Adrenal gland (tissue), 12 donors: Measurements from ENCODE around the gene DCPS. TPM values are rescaled to one million over a fixed set of nuclear protein-coding genes. Genes with fewer than 3 reads are reported as not detected.

Experiments used
- DNase-seq, 7 donors: peaks; one replicate each; pipeline ENCODE4 v3.0.0-alpha.2; 2019 to 2020
- H3K27ac ChIP-seq, 5 donors: fragments of 200-600 bp; sonication (generic) in 4 of 5; 1 replicate in 3 of 5; 2 replicates in 2 of 5; pipeline versions ENCODE4 v1.5.1 to v1.8.0; 2016 to 2020; ENCODE audit warnings: mild to moderate bottlenecking in 1 of 5
- H3K27me3 ChIP-seq: fragments of 200-600 bp; 2 replicates; pipeline ENCODE4 v1.8.0; 2021
- H3K36me3 ChIP-seq, 2 donors: fragments of 200-600 bp; replicated peaks in 1 of 2; 1 replicate in 1 of 2; 2 replicates in 1 of 2; pipeline versions ENCODE4 v1.5.1 to v1.8.0; 2018 to 2022
- H3K4me1 ChIP-seq, 2 donors: fragments of 200-600 bp; replicated peaks in 1 of 2; 1 replicate in 1 of 2; 2 replicates in 1 of 2; pipeline versions ENCODE4 v1.5.1 to v1.8.0; 2018 to 2021
- H3K4me3 ChIP-seq, 4 donors: fragments of 200-600 bp; sonication (generic) in 3 of 4; one replicate each; pipeline ENCODE4 v1.5.1; 2016 to 2018
- H3K9me3 ChIP-seq, 3 donors: fragments of 200-600 bp; sonication (generic) in 1 of 3; replicated peaks in 1 of 3; 1 replicate in 2 of 3; 2 replicates in 1 of 3; pipeline versions ENCODE4 v1.5.1 to v1.8.0; 2016 to 2021
- POLR2A ChIP-seq, 2 donors: fragments of 450-650 bp; IDR thresholded peaks; one replicate each; pipeline ENCODE4 v1.6.1; 2017; ENCODE audit warnings: antibody characterized with exemption in 2 of 2, mild to moderate bottlenecking in 2 of 2, moderate library complexity in 1 of 2
- WGBS, 4 donors: extraction: QIAGEN DNeasy Blood & Tissue Kit in 2 of 4; methylation state at CpG; one replicate each; pipeline versions ENCODE4 v1.1.5 to v1.1.7; 2013 to 2017; 5-methylcytosine and 5-hydroxymethylcytosine counted together
- intact Hi-C, 2 donors: fragments of 100-400 bp; cut with DNase I; formaldehyde crosslinking; loops; one replicate each; pipeline versions ENCODE4 v1.14.1 to v1.15.0; 2022 to 2023
- polyA plus RNA-seq, 3 donors: library from polyadenylated mRNA; stranded (reverse); fragments of 200-250 nt in 2 of 3; fragments of 350-450 nt in 1 of 3; fragmentation: Illumina TruSeq in 1 of 3; extraction: RNeasy Lipid Tissue Mini Kit (QIAGEN cat#74804) in 1 of 3; gene quantifications; one replicate each; pipeline ENCODE4 v1.2.3, GENCODE V29; 2013 to 2014
- total RNA-seq, 9 donors: library from RNA; depleted of rRNA in 4 of 9; stranded (reverse); fragments of >200 nt in 4 of 9; fragments of 120-200 nt in 1 of 9; fragmentation: NEBNext Ultra II Directional in 1 of 9; extraction: Animal tissue kit (Norgen Biotek cat#: 25700) in 1 of 9; gene quantifications; one replicate each; pipeline versions ENCODE4 v1.1.0 to v1.2.4, GENCODE V29; 2013 to 2023
- TF ChIP-seq, protein P1 (sequence below), 6 experiments: fragments of 450-650 bp in 4 of 6; fragments of 200-600 bp in 2 of 6; sonication (generic) in 1 of 6; IDR thresholded peaks; 1 replicate in 5 of 6; 2 replicates in 1 of 6; pipeline versions ENCODE4 v1.5.1 to v1.8.0; 2016 to 2021; ENCODE audit warnings: antibody characterized with exemption in 6 of 6, mild to moderate bottlenecking in 2 of 6, moderate library complexity in 1 of 6
- donor health status: healthy with polysubstance abuse.
- donor health status: Bipolar disorder and iron deficiency.
- donor health status: DM: yes; HTN: yes; CAD: no.
- donor health status: DM: no; HTN: no; CAD: no.
- donor health status: DM: no; HTN: no; CAD: no.
- donor health status: DM: yes; HTN: yes; CAD: no.

The DCPS gene
- total and polyA plus RNA-seq, 12 donors = 8.3 to 45.5 (median 18.9) TPM

GRCh38 chr11:126311401-126312291, 7.8 kb downstream of the DCPS start:
- peak overlapping the region in 1 of 5 donors; percentile 23 for H3K27ac ChIP-seq
- 79 to 87% (median 83%) methylated on average over 14 of the region's 14 CpGs for WGBS, 4 donors

DNA sequence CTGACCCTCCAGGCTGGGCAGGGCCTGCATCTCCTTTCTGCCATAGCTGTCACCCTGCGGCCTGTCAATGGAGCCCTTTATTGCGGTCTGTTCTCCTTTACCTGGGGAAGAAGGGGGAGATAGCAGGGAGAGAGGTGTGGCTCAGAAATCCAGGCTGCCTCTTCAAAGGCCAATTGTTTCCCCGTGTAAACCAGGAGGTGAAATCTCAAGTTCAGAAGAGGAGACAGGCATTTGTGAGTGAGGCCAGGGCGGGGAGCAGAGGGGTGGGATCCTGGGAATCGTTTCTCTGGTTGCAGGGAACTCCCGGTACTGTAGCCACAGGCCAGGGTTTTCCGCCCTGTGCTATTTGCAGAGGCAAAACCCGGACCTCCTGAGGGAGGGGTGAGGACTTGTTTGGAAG, 9.1 kb downstream of the DCPS start:
- H3K4me1 ChIP-seq = peaks cover 8 to 22% of the 10 kb centered on the region in 2 donors
- no peak overlapping the region for H3K27ac ChIP-seq
- DNase-seq = peak in 2 of 7 donors; percentile 9 to 46
- H3K27me3 ChIP-seq = no peaks in the 10 kb centered on the region
- H3K36me3 ChIP-seq = no peaks in the 10 kb centered on the region
- H3K9me3 ChIP-seq = no peaks in the 10 kb centered on the region
- TF ChIP-seq, protein P1, sequence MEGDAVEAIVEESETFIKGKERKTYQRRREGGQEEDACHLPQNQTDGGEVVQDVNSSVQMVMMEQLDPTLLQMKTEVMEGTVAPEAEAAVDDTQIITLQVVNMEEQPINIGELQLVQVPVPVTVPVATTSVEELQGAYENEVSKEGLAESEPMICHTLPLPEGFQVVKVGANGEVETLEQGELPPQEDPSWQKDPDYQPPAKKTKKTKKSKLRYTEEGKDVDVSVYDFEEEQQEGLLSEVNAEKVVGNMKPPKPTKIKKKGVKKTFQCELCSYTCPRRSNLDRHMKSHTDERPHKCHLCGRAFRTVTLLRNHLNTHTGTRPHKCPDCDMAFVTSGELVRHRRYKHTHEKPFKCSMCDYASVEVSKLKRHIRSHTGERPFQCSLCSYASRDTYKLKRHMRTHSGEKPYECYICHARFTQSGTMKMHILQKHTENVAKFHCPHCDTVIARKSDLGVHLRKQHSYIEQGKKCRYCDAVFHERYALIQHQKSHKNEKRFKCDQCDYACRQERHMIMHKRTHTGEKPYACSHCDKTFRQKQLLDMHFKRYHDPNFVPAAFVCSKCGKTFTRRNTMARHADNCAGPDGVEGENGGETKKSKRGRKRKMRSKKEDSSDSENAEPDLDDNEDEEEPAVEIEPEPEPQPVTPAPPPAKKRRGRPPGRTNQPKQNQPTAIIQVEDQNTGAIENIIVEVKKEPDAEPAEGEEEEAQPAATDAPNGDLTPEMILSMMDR (IDR thresholded peaks at IDR 0.05) = no peak
- no peak for TF ChIP-seq POLR2A (IDR thresholded peaks at IDR 0.05)
- 68 to 83% (median 79%) methylated on average over 8 of the region's 8 CpGs for WGBS, 4 donors
- no peak overlapping the region for H3K4me3 ChIP-seq
- intact Hi-C loops = loop anchor here (5.0 to 10.0 kb wide), 3 partner anchors 122 to 169 kb away; no protein-coding TSS in a partner anchor

More at GRCh38 chr11:126311401-126312291, 7.8 kb downstream of the DCPS start:
- DNase-seq = peak in 1 of 7 donors; percentile 3
- Histone ChIP-seq H3K9me3 (no peaks in the 10 kb centered on the region), H3K4me3 (no peak overlapping the region), H3K27me3 (no peaks in the 10 kb centered on the region), H3K4me1 (peaks cover 5 to 12% of the 10 kb centered on the region in 2 donors), H3K36me3 (no peaks in the 10 kb centered on the region)
- intact Hi-C loops = loop anchor here (5.0 to 10.0 kb wide), 3 partner anchors 123 to 171 kb away; no protein-coding TSS in a partner anchor
- no peak for TF ChIP-seq POLR2A (IDR thresholded peaks at IDR 0.05)
- TF ChIP-seq, protein P1 (IDR thresholded peaks at IDR 0.05) = no peak

DNA sequence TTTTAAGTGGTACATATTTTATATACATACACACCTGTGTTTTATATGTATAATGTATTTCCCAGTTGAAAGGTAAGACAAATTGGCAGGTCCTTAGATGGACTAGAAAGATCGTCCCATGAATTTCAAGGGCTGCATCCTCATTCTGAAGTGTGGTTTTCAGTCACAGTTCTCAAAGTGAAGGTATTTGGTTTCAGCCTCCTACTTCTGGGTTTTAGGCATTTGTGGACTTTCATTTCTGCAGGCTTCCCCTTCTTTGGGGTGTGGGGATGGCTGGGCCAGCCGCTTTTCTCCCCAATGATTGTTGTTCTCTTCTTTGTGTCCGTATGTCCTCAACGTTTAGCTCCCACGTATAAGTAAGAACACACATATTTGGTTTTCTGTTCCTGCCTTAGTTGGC, 10.0 kb downstream of the DCPS start:
- H3K9me3 ChIP-seq = no peaks in the 10 kb centered on the region
- H3K27ac ChIP-seq = no peak overlapping the region
- no peak overlapping the region for H3K4me3 ChIP-seq
- H3K4me1 ChIP-seq = peaks cover 14 to 31% of the 10 kb centered on the region in 2 donors
- WGBS, 4 donors = 76 to 89% (median 83%) methylated on average over 5 of the region's 5 CpGs
- intact Hi-C loops = loop anchor here (5.0 to 10.0 kb wide), 3 partner anchors 121 to 168 kb away; no protein-coding TSS in a partner anchor
- H3K27me3 ChIP-seq = no peaks in the 10 kb centered on the region
- no peaks in the 10 kb centered on the region for H3K36me3 ChIP-seq
- TF ChIP-seq, protein P1 (IDR thresholded peaks at IDR 0.05) = no peak
- TF ChIP-seq POLR2A (IDR thresholded peaks at IDR 0.05) = no peak
- peak in 1 of 7 donors; percentile 0 for DNase-seq

DNA sequence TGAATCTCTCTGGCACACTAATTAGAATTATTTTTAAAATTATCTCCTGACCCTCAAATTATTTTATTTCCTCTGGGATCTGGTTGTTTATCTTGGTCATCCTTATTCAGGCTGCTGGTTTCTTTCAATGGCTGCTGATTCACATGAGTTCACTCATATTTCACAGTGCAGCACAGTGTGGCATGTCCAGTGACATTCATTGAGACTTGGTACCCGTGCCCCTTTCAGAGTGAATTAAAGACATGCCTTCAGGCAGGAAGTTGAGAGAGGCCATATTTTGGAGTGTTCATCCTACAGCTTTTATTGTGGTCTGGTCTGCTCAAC, 13.5 kb downstream of the DCPS start:
- Histone ChIP-seq H3K27me3 (no peaks in the 10 kb centered on the region), H3K9me3 (no peaks in the 10 kb centered on the region), H3K4me1 (peaks cover 9 to 31% of the 10 kb centered on the region in 2 donors), H3K27ac (peak overlapping the region; percentile 66 to 91 (median 81)), H3K36me3 (no peaks in the 10 kb centered on the region), H3K4me3 (no peak overlapping the region)
- intact Hi-C loops = loop anchor here (5.0 to 10.0 kb wide), 2 partner anchors 40 to 117 kb away; partner anchors contain the start of gene ST3GAL4 (in 1 of the 2)
- 40 to 54% (median 44%) methylated on average over 1 of the region's 1 CpG for WGBS, 4 donors
- DNase-seq = no peak
- TF ChIP-seq POLR2A (IDR thresholded peaks at IDR 0.05) = no peak
- TF ChIP-seq, protein P1 (IDR thresholded peaks at IDR 0.05) = no peak
